Cardiac fibroblast (primary cell): ENCODE measurements around the gene CSDE1.
A peak's percentile ranks its signal among the peaks of the same experiment; 100 is the strongest.

Source experiments
- DNase-seq, 2 donors: peaks; one replicate each; pipeline versions ENCODE4 v3.0.0 to v3.0.0-alpha.2; 2010; ENCODE audit warnings: low read depth in 2 of 2
- H3K4me3 ChIP-seq, 2 donors: replicated peaks in 1 of 2; 1 replicate in 1 of 2; 2 replicates in 1 of 2; pipeline ENCODE4 v1.5.1; 2011; ENCODE audit warnings: low read depth in 2 of 2, low read length in 2 of 2, mild to moderate bottlenecking in 2 of 2, moderate library complexity in 1 of 2
- CTCF ChIP-seq: IDR thresholded peaks from one replicate; pipeline ENCODE4 v1.5.1; 2011; ENCODE audit warnings: low read depth, mild to moderate bottlenecking, low read length, inconsistent platforms

Gene CSDE1

GRCh38 chr1:114746450-114747121, 11.2 kb downstream of the CSDE1 start:
- DNase-seq, result no peak
- no peak overlapping the region for H3K4me3 ChIP-seq
- no peak for TF ChIP-seq CTCF

GRCh38 chr1:114745291-114745690, 12.5 kb downstream of the CSDE1 start:
- H3K4me3 ChIP-seq, result no peak overlapping the region
- no peak for TF ChIP-seq CTCF
- peak in 1 of 2 donors; percentile 70 for DNase-seq

- H3K4me3 ChIP-seq, result no peak overlapping the region
- no peak for DNase-seq
- no peak for TF ChIP-seq CTCF
These were observed 15.6 kb downstream of the CSDE1 start for GRCh38 chr1:114741963-114742746.

DNA sequence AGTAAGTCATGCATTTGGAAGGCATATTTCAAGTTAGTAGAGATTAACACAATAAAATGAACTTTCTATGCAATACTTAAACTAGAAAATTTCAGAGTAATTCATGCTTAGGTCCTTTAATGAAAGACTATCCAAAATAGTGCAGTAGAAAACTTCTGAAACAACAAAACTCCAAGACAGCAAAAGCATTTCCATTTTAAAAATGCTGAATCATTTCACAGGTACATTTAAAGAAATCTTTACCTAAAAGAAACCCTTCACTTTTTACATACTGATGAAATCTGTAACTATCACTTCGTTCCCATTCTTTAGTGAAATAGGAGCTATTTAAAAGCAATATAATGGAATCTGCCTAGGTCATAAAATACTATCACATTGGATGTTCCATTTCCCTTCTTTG, 17.5 kb downstream of the CSDE1 start:
- no peak for DNase-seq
- TF ChIP-seq CTCF, result no peak
- no peak overlapping the region for H3K4me3 ChIP-seq

DNA sequence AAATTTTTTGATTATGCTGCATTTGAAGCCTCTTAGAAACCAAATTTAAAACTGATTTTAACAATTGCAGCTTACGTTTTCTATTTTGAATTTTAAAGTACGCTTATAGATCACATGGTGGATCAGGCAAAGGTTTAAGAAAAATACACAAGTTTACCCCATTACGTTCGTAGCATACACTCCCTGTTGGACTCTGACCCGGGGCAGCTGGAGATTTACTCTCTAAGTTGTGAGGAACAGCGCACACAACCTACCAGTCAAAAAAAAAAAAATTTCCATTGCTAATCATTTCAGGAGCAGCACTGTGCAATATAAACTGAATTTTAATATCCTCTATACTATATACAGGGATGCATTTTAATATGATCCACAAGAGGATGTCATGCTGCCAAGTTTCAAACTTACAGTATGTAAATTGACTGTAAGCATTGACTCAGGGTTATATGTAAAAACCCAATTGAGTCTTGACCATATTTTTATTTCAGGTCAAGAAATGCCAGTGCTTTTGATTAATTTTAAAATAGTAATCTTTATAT, 20.4 kb downstream of the CSDE1 start:
- no peak overlapping the region for H3K4me3 ChIP-seq
- no peak for TF ChIP-seq CTCF
- DNase-seq, result no peak

DNA sequence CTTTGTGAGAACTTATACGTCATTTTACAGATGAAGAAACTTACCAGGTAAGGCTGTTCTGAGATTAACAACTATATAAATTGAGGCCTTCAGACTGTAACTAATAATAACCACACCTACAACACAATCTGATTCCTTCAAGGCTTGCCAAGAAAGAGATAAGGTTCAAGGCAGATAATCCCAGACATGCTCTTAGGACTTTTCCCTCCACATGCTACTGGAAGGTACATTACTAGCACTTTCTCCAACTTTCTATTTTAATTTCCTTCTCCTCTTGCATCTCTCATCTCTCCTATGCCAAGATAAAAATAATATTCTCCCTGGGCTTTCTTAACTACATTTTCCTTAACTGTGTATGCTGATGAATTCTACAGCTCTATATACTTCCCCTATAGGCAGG, 22.3 kb downstream of the CSDE1 start:
- no peak for DNase-seq
- TF ChIP-seq CTCF, result no peak

More for the DNA sequence above, 22.3 kb downstream of the CSDE1 start:
- no peak overlapping the region for H3K4me3 ChIP-seq
